Measurements from ENCODE around the gene EIPR1. TPM values are rescaled to one million over a fixed set of nuclear protein-coding genes. Genes with fewer than 3 reads are reported as not detected.
A peak's percentile ranks its signal among the peaks of the same experiment; 100 is the strongest.

Gene EIPR1
- total and polyA plus RNA-seq, 2 donors (not counting 1 experiment from before 2014, with no cell fraction given): 22.3 to 23.9 TPM

GRCh38 chr2:3170792-3171455 is 206.7 kb downstream of the EIPR1 start:
- H3K4me3 ChIP-seq (replicated peaks in 1 of 4; ENCODE audit: control extremely low read depth in 1 of 4, insufficient read depth in 1 of 4, low read depth in 3 of 4, low read length in 4 of 4): no peak overlapping the region
- no peaks in the 10 kb centered on the region for H3K79me2 ChIP-seq (ENCODE audit: control insufficient read depth, insufficient read depth, low read length)
- H3K4me2 ChIP-seq (ENCODE audit: extremely low read depth, insufficient read depth, low read length): no peak overlapping the region
- H3K36me3 ChIP-seq (ENCODE audit: control insufficient read depth, insufficient read depth, low read length): no peaks in the 10 kb centered on the region
- H3K9me3 ChIP-seq (ENCODE audit: control insufficient read depth, insufficient read depth, low read depth, low read length): no peaks in the 10 kb centered on the region
- peaks cover 3% of the 10 kb centered on the region for H3K4me1 ChIP-seq (ENCODE audit: control insufficient read depth, extremely low read depth, insufficient read depth, low read length)
- no peak overlapping the region for H3K9ac ChIP-seq (ENCODE audit: insufficient read depth, low read length)
- TF ChIP-seq CTCF (conservative IDR thresholded peaks at IDR 0.05 in 1 of 2, IDR thresholded peaks at IDR 0.05 in 1 of 2; ENCODE audit: low read depth in 1 of 2, low read length in 2 of 2): no peak
- no peak for TF ChIP-seq EZH2 (IDR thresholded peaks at IDR 0.05; ENCODE audit: low read length, missing control alignments)
- no peaks in the 10 kb centered on the region for H4K20me1 ChIP-seq (ENCODE audit: control insufficient read depth, extremely low read depth, insufficient read depth, low read length)
- H3K27me3 ChIP-seq (ENCODE audit: control insufficient read depth, insufficient read depth, low read length): no peaks in the 10 kb centered on the region
- no peak for DNase-seq (ENCODE audit: low read depth in 2 of 2)
- H3K27ac ChIP-seq (ENCODE audit: insufficient read depth, low read length): no peak overlapping the region
- no peak overlapping the region for H2AFZ ChIP-seq (ENCODE audit: low read length)

GRCh38 chr2:3169106-3169870 is 208.3 kb downstream of the EIPR1 start:
- no peak overlapping the region for H3K27ac ChIP-seq (ENCODE audit: insufficient read depth, low read length)
- no peaks in the 10 kb centered on the region for H4K20me1 ChIP-seq (ENCODE audit: control insufficient read depth, extremely low read depth, insufficient read depth, low read length)
- H3K4me1 ChIP-seq (ENCODE audit: control insufficient read depth, extremely low read depth, insufficient read depth, low read length): peaks cover 3% of the 10 kb centered on the region
- DNase-seq (ENCODE audit: low read depth in 2 of 2): peak; percentile 47 to 67
- no peaks in the 10 kb centered on the region for H3K36me3 ChIP-seq (ENCODE audit: control insufficient read depth, insufficient read depth, low read length)
- TF ChIP-seq EZH2 (IDR thresholded peaks at IDR 0.05; ENCODE audit: low read length, missing control alignments): no peak
- TF ChIP-seq CTCF (conservative IDR thresholded peaks at IDR 0.05 in 1 of 2, IDR thresholded peaks at IDR 0.05 in 1 of 2; ENCODE audit: low read depth in 1 of 2, low read length in 2 of 2): no peak
- H3K4me3 ChIP-seq (replicated peaks in 1 of 4; ENCODE audit: control extremely low read depth in 1 of 4, insufficient read depth in 1 of 4, low read depth in 3 of 4, low read length in 4 of 4): no peak overlapping the region
- H2AFZ ChIP-seq (ENCODE audit: low read length): no peak overlapping the region
- H3K4me2 ChIP-seq (ENCODE audit: extremely low read depth, insufficient read depth, low read length): no peak overlapping the region
- no peaks in the 10 kb centered on the region for H3K27me3 ChIP-seq (ENCODE audit: control insufficient read depth, insufficient read depth, low read length)
- H3K79me2 ChIP-seq (ENCODE audit: control insufficient read depth, insufficient read depth, low read length): no peaks in the 10 kb centered on the region
- no peaks in the 10 kb centered on the region for H3K9me3 ChIP-seq (ENCODE audit: control insufficient read depth, insufficient read depth, low read depth, low read length)
- no peak overlapping the region for H3K9ac ChIP-seq (ENCODE audit: insufficient read depth, low read length)

GRCh38 chr2:3168230-3168891 is 209.3 kb downstream of the EIPR1 start:
- Histone ChIP-seq H3K4me2 (ENCODE audit: extremely low read depth, insufficient read depth, low read length) (no peak overlapping the region), H3K79me2 (ENCODE audit: control insufficient read depth, insufficient read depth, low read length) (no peaks in the 10 kb centered on the region), H3K27me3 (ENCODE audit: control insufficient read depth, insufficient read depth, low read length) (no peaks in the 10 kb centered on the region), H4K20me1 (ENCODE audit: control insufficient read depth, extremely low read depth, insufficient read depth, low read length) (no peaks in the 10 kb centered on the region), H3K9me3 (ENCODE audit: control insufficient read depth, insufficient read depth, low read depth, low read length) (no peaks in the 10 kb centered on the region), H3K27ac (ENCODE audit: insufficient read depth, low read length) (no peak overlapping the region), H3K4me1 (ENCODE audit: control insufficient read depth, extremely low read depth, insufficient read depth, low read length) (peaks cover 3% of the 10 kb centered on the region), H2AFZ (ENCODE audit: low read length) (no peak overlapping the region), H3K36me3 (ENCODE audit: control insufficient read depth, insufficient read depth, low read length) (no peaks in the 10 kb centered on the region), H3K4me3 (replicated peaks in 1 of 4; ENCODE audit: control extremely low read depth in 1 of 4, insufficient read depth in 1 of 4, low read depth in 3 of 4, low read length in 4 of 4) (no peak overlapping the region), H3K9ac (ENCODE audit: insufficient read depth, low read length) (no peak overlapping the region)
- DNase-seq (ENCODE audit: low read depth in 2 of 2): peak; percentile 65 to 70
- TF ChIP-seq CTCF (conservative IDR thresholded peaks at IDR 0.05 in 1 of 2, IDR thresholded peaks at IDR 0.05 in 1 of 2; ENCODE audit: low read depth in 1 of 2, low read length in 2 of 2): no peak
- no peak for TF ChIP-seq EZH2 (IDR thresholded peaks at IDR 0.05; ENCODE audit: low read length, missing control alignments)
